HG02852 (cell line): ENCODE data around the gene GBP2.

Experiments
- ATAC-seq: cut with Tn5 transposase; IDR thresholded peaks from one replicate; pipeline ENCODE4 v1.9.1; 2021; ENCODE audit warnings: mild to moderate bottlenecking, moderate library complexity; ENCODE audit not compliant: unreplicated experiment

GBP2 gene, protein sequence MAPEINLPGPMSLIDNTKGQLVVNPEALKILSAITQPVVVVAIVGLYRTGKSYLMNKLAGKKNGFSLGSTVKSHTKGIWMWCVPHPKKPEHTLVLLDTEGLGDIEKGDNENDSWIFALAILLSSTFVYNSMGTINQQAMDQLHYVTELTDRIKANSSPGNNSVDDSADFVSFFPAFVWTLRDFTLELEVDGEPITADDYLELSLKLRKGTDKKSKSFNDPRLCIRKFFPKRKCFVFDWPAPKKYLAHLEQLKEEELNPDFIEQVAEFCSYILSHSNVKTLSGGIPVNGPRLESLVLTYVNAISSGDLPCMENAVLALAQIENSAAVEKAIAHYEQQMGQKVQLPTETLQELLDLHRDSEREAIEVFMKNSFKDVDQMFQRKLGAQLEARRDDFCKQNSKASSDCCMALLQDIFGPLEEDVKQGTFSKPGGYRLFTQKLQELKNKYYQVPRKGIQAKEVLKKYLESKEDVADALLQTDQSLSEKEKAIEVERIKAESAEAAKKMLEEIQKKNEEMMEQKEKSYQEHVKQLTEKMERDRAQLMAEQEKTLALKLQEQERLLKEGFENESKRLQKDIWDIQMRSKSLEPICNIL

DNA sequence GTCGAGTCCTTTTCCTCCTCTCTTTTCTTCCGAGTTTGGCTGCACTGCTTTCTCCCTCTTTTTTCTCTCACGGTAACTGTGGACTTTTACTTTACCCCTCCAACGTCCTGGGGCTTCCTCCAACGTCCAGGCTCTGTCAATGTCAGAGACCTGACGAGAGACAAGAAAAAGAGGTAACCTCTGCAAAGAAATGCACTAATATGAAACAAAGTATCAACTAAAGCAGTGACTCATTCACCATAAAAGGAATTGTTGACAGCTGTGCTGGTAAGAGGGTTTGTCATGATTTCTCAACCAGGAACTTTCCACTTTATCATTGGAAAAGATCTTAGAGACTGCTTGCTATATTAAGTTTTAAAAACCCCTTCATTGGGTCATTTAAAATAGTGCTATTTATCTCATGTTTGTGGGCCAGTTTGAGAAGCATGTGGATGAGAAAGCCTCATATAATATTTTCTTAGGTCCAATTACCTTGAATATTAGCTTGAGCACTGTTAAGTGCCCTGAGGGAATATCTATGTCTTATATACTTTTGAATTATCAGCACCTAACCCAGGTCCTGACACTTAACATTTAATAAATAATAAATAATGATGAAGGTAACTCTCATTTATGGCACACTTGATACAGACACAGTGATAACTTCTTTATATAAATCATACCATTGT lies at the start of gene GBP2:
Gene GBP2, minus strand, starts transcription at position 202 of the 668 bp plus-strand sequence. CDS start 4,148 bp downstream, outside the sequence.
- ATAC-seq = peak; percentile 78

DNA sequence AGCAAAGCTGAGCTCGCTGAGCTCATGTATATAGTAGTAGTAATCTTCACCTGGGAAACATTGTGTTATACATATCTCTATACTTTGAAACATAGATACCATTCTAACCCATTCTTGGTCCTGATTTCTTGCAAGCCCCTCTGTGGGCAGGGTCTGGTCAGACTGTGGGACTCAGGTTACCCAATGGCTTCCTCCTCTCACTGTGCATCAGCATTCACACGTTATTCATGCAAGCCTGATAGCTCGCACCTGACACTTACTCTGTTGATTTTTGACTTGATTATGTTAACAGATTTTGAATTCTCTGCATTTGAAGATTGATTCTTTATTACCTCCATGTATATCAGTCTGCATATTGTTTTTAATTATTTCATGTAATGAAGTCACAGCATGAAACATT lies 48.6 kb upstream of the GBP2 start:
- no peak for ATAC-seq

DNA sequence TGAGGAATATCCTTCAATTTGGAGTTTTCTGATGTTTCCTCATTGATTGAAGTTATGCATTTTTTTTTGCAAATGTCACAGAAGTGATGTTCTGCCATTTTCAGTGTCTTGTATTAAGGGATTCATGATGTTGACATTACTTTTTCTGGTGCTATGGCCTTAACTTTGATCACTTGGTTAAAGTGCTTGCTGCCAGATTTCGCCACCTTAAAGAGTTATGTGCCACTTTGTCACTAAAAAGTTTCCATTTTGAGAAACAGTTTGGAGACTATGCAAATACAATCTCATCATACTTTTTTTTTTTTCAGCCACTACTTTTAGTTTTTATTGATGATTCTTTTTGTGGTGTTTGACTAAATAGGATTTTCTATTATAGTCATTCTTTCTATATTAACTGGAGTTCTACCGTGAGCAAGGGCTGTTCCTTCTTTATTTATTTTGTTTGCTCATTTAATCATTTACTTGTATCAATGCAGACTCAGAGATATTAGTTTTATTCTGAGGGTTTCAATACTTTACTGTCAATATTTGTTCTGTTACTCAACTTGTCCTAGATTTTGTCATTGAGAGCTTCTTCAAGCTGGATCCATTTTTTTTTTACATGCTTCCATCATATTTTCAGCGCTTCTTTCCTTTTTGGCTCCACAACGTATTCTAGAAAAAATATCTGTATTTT lies 46.7 kb upstream of the GBP2 start:
- no peak for ATAC-seq

DNA sequence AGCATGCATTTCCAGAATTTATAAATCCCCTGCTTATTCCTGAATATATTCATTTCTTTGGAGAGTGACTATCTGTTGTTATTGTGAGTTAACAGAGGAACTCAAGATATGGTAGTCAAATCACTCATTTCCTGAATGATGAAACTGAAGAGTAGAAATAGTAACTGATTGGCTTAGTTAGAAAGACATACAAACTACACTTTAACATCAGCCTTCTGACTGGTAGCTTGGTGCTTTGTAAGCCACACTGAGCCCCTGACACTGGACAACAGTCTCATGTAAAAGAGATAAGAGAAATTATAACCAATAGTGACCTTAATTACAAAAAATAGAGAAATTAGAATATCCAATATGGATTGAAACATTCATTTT lies 45.1 kb upstream of the GBP2 start:
- no peak for ATAC-seq

DNA sequence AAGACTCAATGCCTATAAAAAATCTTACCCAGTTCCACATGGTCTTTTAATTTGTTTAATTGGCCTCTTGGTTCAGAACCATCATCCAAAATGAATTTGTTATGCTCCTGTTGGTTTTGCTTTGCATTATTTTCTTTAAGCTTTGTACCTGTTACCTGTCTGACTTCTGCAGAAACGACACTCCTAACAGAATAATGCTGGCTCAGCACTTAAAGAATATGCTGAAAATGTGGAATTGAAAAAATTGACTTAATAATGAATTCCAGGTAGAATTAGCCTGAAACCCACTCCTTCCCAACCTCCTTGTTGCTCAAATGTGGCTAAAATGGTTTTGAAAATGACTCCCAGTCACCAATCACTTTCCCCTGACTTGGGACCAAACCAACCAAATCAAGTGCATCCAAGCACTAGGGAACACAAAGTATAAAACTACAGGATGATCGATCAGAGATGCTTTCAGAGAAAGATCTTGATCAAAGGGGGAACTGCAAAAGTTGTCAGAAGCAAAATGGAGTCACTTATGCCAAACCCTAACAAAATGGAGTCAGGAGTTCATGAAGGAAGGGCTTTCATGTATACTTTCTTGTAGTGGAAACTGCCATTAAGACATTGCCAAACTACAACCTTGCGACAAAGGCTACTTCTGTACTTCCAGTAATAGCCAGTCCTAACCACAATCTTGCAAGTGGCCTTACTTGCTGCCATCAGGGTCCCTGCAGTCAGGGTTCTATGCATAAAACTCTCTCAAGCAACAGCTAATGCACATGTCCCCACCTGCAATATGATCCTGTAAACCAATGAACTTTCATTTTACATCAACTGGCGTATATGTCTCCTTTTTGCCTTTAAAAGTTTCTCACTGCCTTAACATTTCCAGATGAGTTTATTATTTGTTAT lies 44.5 kb upstream of the GBP2 start:
- ATAC-seq = no peak

DNA sequence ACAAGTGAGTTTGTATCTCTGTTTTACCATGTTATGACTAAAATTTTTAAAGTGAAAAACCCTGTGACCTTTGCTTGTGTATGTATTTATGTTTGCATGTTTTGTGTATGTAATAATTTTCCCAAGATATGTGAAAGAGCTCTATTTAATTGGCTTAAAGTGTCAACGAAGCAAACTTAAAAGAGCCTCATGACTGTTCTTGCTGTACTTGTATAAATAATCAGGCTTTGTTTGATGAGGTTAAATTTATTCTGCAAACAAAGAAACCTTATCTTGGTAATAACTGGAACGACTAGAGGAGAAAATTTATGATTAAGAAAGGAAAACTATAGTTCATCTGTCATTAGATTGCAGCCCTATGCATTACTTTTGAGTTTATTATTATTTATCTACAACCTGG lies 43.3 kb upstream of the GBP2 start:
- ATAC-seq = no peak

DNA sequence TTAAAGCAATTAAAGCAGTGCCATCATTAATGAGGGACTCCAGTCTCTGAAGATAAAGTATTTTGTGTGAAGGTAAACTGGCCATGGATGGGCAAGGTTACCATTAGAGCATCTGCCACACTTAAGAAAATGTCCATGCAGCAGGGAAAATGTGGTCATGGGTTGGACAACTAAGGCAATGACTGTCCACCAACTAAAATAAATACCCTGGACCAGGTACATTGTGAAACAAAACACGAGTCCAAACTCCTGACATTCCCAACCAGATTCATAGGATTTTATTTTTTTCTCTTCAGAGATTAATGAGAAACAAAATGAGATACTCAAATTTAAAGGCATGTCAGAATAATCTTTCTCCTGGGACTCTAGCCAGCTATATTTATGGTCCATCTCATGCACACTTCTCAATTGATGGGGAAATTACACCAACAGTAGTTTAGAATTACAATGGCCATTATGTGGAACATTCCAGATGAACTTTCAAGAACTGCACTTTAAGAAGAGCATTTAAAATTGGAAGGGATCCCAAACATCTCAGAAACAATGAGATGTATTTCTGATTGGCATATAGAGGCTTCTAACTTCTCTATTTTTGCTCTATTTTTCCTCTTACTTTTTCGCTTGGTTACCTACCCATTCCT lies 41.8 kb upstream of the GBP2 start:
- ATAC-seq = no peak

DNA sequence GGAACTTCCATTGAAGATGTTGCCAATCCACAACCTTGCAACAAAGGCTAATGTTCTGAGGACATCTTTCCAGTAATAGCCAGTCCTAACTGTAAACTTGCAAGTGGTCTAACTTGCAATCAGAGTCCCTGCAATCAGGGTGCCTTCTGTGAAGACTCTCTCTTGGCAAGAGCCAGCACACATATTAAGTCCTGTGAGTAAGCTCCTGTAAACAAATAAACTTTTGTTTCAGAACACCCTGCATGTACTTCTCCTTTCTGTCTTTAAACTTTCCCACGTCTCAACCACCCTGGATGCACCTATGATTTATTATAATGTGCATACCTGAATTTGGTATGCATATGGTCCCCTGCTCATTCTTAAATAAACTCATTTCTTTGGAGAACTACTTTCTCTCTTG lies 40.8 kb upstream of the GBP2 start:
- ATAC-seq = no peak

DNA sequence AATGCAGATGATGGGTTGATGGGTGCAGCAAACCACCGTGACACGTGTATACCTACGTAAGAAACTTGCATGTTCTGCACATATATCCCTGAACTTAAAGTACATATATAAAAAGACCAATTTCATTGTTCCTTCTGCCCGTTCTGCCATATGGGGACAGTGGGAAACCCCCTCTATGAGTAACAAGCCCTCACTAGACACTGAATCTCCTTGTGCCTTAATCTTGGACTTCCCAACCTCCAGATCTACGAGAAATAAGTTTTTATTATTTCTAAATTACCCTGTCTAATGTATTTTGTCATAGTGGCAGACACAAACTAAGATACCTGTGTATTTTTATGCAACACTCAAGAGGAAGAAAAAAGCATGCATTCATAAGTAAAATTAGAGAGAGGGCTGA lies 39.9 kb upstream of the GBP2 start:
- ATAC-seq = no peak

DNA sequence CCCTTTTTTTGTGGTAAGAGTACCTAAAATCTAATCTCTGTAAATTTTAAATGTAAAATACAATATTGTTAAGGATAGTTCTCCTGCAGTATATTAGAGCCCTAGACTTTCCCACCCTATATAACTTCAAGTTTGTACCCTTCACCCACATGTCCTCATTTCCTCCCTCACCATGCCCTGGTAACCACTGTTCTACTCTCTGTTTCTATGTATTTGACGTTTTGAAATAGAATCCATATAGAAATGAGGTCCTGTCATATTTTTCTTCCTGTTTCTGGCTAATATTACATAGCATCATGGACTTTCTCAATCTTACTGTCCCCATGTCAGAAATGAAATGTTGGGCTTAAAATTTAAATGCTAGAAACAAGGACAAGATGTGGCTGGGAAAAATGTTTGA lies 25.1 kb upstream of the GBP2 start:
- ATAC-seq = no peak

DNA sequence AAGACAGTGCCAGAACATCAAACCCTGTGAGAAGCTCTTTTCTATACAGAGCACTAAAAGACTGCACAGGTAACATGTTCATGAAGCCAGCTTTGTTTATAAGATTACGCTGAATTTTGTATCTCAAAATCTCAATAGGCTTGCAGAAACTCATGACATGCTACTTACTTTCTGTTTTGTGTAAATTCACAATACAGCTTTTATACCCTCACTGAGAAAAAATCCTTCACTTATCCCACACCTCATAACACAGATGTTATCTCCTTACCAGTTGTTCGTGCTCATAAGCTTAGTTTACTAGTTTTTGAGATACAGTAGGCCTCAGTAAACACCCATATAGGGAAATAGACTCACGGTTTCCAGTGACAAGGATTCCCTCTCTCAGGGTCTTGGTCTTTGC lies 24.1 kb upstream of the GBP2 start:
- no peak for ATAC-seq

DNA sequence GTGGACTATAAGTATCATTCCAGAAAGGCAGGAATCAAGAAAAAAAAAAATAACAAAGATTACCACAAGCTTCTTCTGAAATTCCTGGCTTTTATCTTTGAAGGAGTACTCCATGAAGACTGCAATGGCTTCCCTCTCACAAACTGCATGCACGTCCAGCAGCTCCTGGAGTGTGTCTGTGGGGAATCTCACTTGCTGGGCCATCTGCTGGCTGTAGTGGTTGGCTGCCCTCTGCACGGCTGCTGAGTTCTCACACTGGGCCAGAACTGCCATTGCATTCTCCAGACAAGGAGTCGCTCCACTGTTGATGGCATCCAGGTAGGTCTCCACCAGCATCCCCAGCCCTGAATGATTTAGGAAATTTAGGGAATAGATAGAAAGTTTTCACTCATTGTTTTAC lies 23.3 kb upstream of the GBP2 start:
- ATAC-seq = no peak

DNA sequence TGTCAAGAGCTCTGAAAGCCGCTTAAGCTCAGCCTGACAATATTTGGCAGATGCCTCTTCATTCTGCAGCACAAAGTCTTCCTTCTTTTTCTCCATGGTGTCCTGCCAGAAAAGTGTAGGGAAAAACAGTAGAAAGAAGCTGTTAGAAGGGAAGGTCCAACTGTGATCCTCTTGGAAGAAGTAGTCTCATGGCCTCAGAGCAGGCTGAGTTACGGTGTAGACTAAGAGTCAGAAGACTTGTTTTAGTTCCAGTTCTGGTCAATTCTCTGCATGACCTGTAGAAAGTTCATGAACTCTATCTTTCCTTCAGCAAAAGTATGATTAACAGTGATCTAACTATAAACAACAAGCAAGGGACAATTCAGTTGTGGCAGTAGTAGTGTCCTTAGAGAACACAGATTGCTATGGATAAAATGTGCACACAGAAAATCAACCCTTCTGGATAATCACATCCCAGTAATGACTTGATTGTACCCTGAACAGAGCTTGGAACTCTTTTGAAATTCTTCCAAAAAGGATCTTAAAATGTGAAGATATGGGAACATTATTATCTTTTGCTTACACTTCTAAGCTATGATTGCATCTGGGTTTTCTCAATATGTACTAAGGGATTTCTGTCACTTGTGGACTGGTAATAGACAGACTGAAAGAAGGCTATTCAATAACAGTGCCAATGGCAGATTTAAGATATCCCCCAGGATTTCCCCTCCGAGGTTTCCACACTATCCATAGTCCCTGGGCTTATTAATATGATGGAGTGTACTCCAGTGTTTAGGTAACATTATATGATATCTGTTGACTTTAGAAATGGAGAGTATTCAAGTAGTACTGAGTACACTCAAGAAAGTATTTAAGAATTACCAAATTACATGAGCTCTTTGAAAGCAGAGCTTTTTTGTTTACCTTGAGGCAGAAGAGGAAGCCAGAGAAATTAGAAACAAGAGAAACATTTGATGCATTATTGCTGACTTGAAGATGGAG lies 22.1 kb upstream of the GBP2 start:
- no peak for ATAC-seq

DNA sequence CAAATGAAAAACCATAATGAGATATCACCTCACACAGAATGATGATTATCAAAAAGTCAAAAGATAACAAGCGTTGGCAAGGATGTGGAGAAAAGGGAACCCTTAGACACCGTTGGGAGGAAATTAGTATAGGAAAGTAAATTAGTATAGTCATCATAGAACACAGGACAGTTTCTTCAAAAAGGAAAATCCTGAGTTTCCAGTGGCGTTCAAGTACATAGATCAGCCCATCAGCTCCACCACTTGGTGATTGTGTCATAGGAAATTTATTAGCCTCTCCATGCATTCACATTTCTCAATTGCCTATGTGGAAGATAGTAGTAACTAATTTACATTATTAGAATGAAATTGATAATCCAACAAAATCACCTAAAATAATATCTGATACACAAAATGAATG lies 20.8 kb upstream of the GBP2 start:
- no peak for ATAC-seq

DNA sequence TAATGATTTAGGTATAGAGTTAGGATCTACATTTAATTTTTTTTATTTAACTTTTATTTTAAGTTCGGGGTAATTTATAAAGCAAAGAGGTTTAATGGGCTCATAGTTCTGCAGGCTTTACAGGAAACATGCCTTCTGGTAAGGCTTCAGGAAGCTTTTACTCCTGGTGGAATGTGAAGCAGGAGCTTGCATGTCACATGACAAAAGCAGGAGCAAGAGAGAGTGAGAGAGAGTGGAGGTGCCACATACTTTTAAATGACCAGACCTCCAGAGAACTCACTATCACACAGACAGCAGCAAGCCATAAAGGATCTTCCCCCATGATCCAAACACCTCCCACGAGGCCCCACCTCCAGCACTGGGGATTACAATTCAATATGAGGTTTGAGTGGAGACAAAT lies 17.6 kb upstream of the GBP2 start:
- ATAC-seq = no peak

DNA sequence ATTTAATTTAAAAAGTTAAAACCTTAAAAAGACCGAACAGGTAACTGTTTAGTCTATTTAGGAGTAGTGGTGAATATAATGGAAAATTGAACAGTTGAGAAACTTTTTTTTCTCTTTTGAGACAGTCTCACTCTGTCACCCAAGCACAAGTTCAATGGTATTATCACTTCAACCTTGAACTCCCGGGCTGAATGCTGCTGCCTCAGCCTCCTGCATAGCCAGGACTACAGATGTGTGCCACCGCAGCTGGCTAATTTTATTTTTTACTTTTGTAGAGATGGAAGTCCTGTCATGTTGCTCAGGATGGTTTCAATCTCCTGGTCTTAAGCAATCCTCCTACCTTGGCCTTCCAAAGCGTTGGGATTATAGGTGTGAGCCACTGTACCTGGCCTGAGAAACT lies 16.2 kb upstream of the GBP2 start:
- ATAC-seq = no peak

DNA sequence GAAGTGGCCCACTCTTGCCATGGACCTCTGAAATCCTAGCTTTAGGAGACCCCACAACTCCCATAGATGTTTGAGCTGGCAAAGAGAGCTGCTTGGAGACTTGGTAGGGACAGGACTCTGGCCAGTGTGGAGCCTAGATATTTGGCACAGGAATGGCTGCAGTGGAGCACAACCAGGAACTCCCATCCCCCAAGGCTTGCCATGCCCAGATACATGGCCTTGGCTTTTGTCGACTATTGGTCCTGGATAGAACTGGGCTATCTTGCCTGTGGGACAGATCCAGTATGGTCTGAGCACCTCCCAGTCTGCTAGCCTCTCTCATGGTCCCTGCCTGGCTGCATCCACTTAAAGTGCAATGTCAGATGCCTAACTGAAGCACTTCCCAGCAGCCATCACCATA lies 7.8 kb upstream of the GBP2 start:
- no peak for ATAC-seq

DNA sequence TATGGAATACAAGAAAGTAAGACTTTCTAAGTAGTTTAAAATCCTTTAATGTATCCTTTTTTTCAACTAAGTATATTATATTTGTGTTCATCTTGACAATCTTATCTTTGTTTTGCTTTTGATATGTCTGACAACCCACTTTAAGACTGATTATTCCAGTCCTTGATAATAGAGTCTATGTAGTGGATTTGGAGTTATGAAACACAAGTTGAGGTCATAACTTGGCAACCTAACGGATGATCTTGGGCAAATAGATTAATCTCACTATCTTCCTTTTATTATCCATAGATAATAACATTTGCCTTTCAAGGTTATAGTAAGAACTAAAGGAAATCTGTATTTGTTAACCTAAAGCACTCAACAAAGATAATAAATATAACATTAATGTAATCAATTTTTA lies 4.8 kb upstream of the GBP2 start:
- no peak for ATAC-seq

DNA sequence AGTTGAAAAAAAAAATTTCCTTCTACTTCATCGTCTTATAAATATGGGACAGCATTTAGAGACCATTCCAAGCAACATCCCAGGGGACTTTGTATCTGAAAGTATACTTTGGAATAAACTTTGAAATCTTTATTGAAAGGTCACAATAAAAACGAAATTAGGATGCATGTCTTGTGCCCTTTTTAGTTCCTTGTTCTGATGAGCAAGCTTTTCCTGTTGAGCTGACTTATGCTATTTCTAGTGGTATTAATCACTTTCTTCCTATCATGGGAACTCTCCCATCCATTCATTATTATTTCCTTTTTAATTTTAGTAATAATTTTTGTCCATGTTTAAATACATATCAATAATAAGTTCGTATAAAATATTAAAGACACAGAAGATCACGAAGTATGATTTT lies 4.0 kb upstream of the GBP2 start:
- no peak for ATAC-seq
